ENCODE measurements around the gene CD207. TPM values are rescaled to one million over a fixed set of nuclear protein-coding genes. Genes with fewer than 3 reads are reported as not detected.
"Not testable (repeated sequence)": the region's sequence is repeated elsewhere in the genome, so short reads cannot be mapped to it uniquely, and the experiment has no call there.

The CD207 gene
- total and polyA plus RNA-seq, 5 donors = 0.18 to 0.23 (median 0.20) TPM; not detected in 1

GRCh38 chr2:70808983-70809958 lies 26.3 kb downstream of the CD207 start:
- no peak for DNase-seq
- no peak overlapping the region for H3K4me3 ChIP-seq (ENCODE audit: low read length)
- no peak overlapping the region for H3K27ac ChIP-seq (ENCODE audit: low read length)
- H3K4me1 ChIP-seq (ENCODE audit: control insufficient read depth, insufficient read depth, low read length) = no peaks in the 10 kb centered on the region
- ATAC-seq = no peak
- intact Hi-C loops (cut with DNase I) = no loop called here
- 88% methylated on average over 12 of the region's 12 CpGs for WGBS
- H3K27me3 ChIP-seq (ENCODE audit: control insufficient read depth, insufficient read depth) = no peaks in the 10 kb centered on the region
- no peaks in the 10 kb centered on the region for H3K9me3 ChIP-seq (ENCODE audit: control insufficient read depth, low read length)

- DNase-seq (no peak), ATAC-seq (no peak)
- Histone ChIP-seq H3K27me3 (ENCODE audit: control insufficient read depth, insufficient read depth) (no peaks in the 10 kb centered on the region), H3K9me3 (ENCODE audit: control insufficient read depth, low read length) (no peaks in the 10 kb centered on the region), H3K4me1 (ENCODE audit: control insufficient read depth, insufficient read depth, low read length) (no peaks in the 10 kb centered on the region), H3K4me3 (ENCODE audit: low read length) (no peak overlapping the region), H3K27ac (ENCODE audit: low read length) (no peak overlapping the region)
- intact Hi-C loops (cut with DNase I) = no loop called here
- 94% methylated on average over 4 of the region's 4 CpGs for WGBS
Observed at GRCh38 chr2:70807828-70808118, 27.8 kb downstream of the CD207 start.

DNA sequence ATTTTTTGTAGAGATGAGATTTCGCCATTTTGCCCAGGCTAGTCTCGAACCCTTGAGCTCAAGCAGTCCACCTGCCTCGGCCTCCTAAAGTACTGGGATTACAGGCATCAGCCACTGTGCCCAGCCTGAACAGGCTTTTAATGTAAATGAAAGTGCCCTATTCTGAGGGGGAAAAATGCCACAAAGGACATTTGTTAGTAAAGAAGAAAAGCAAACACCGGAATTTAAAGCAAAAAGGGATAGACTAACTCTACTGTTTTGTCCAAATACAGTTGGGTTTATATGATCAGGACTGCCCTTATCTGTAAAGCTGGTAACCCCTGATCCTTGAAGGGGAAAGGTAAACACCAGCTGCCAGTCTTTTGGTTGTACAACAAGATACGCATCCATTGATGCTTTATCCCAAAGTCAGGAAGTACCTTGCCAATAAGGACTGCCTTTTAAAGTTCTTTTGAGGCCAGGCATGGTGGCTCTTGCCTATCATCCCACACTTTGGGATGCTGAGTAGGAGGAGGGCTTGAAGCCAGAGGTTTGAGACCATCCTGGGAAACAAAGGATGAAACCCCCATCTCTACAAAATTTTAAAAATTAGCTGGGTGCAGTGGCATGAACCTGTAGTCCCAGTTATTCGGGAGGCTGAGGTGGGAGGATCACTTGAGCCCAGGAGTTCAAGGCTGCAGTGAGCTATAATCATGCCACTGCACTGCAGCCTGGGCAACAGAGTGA lies 28.4 kb downstream of the CD207 start:
- no peaks in the 10 kb centered on the region for H3K9me3 ChIP-seq (ENCODE audit: control insufficient read depth, low read length)
- 90% methylated on average over 6 of the region's 6 CpGs for WGBS
- no peaks in the 10 kb centered on the region for H3K27me3 ChIP-seq (ENCODE audit: control insufficient read depth, insufficient read depth)
- ATAC-seq = no peak
- H3K4me3 ChIP-seq (ENCODE audit: low read length) = no peak overlapping the region
- DNase-seq = no peak
- no peak overlapping the region for H3K27ac ChIP-seq (ENCODE audit: low read length)
- intact Hi-C loops (cut with DNase I) = no loop called here
- H3K4me1 ChIP-seq (ENCODE audit: control insufficient read depth, insufficient read depth, low read length) = no peaks in the 10 kb centered on the region

GRCh38 chr2:70806620-70807019 lies 29.0 kb downstream of the CD207 start:
- 67% methylated on average over 6 of the region's 6 CpGs for WGBS
- intact Hi-C loops (cut with DNase I) = no loop called here
- no peak for ATAC-seq
- DNase-seq = no peak
- Histone ChIP-seq H3K4me3 (ENCODE audit: low read length) (no peak overlapping the region), H3K27me3 (ENCODE audit: control insufficient read depth, insufficient read depth) (no peaks in the 10 kb centered on the region), H3K27ac (ENCODE audit: low read length) (no peak overlapping the region), H3K4me1 (ENCODE audit: control insufficient read depth, insufficient read depth, low read length) (no peaks in the 10 kb centered on the region), H3K9me3 (ENCODE audit: control insufficient read depth, low read length) (no peaks in the 10 kb centered on the region)

GRCh38 chr2:70806013-70806412 lies 29.6 kb downstream of the CD207 start:
- Histone ChIP-seq H3K4me3 (ENCODE audit: low read length) (no peak overlapping the region), H3K4me1 (ENCODE audit: control insufficient read depth, insufficient read depth, low read length) (no peaks in the 10 kb centered on the region), H3K27ac (ENCODE audit: low read length) (no peak overlapping the region), H3K27me3 (ENCODE audit: control insufficient read depth, insufficient read depth) (no peaks in the 10 kb centered on the region), H3K9me3 (ENCODE audit: control insufficient read depth, low read length) (no peaks in the 10 kb centered on the region)
- no peak for DNase-seq
- intact Hi-C loops (cut with DNase I) = no loop called here
- whole genome bisulfite sequencing = 63% methylated on average over 5 of the region's 5 CpGs
- no peak for ATAC-seq

- intact Hi-C loops (cut with DNase I) = no loop called here
- Histone ChIP-seq H3K4me3 (ENCODE audit: low read length) (no peak overlapping the region), H3K9me3 (ENCODE audit: control insufficient read depth, low read length) (no peaks in the 10 kb centered on the region), H3K27me3 (ENCODE audit: control insufficient read depth, insufficient read depth) (no peaks in the 10 kb centered on the region), H3K4me1 (ENCODE audit: control insufficient read depth, insufficient read depth, low read length) (no peaks in the 10 kb centered on the region), H3K27ac (ENCODE audit: low read length) (no peak overlapping the region)
- ATAC-seq = no peak
- DNase-seq = peak in 1 of 3 donors; percentile 15
- 64% methylated on average over 10 of the region's 10 CpGs for WGBS
Observed at GRCh38 chr2:70801607-70802263, 33.9 kb downstream of the CD207 start.

DNA sequence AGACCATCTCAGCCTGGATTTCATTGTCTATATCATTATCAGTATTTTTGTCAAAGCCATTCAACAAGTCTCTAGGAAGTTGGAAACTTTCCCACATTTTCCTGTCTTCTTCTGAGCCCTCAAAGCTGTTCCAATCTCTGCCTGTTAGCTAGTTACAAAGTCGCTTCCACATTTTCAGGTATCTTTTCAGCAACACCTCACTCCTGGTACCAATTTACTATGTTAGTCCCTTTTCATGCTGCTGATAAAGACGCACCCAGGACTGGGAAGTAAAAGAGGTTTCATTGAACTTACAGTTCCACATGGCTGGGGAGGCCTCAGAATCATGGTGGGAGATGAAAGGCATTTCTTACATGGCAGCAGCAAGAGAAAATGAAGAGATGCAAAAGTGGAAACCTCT lies 35.9 kb downstream of the CD207 start:
- DNase-seq (no peak), ATAC-seq (no peak)
- Histone ChIP-seq H3K27ac (ENCODE audit: low read length) (no peak overlapping the region), H3K27me3 (ENCODE audit: control insufficient read depth, insufficient read depth) (no peaks in the 10 kb centered on the region), H3K4me1 (ENCODE audit: control insufficient read depth, insufficient read depth, low read length) (no peaks in the 10 kb centered on the region), H3K9me3 (ENCODE audit: control insufficient read depth, low read length) (no peaks in the 10 kb centered on the region), H3K4me3 (ENCODE audit: low read length) (no peak overlapping the region)
- 84% methylated on average over 2 of the region's 2 CpGs for WGBS
- intact Hi-C loops (cut with DNase I) = no loop called here

DNA sequence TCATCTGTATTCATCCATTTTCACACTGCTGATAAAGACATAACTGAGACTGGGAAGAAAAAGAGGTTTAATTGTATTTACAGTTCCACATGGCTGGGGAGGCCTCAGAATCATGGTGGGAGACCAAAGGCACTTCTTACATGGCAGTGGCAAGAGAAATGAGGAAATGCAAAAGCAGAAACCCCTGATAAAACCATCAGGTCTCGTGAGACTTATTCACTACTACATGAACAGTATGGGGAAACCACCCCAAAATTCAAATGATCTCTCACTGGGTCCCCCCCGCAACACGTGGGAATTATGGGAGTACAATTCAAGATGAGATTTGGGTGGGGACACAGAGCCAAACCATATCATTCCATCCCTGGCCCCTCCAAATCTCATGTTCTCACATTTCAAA lies 37.6 kb downstream of the CD207 start:
- DNase-seq; H3K9me3 ChIP-seq (ENCODE audit: control insufficient read depth, low read length); H3K4me1 ChIP-seq (ENCODE audit: control insufficient read depth, insufficient read depth, low read length); H3K27me3 ChIP-seq (ENCODE audit: control insufficient read depth, insufficient read depth); H3K4me3 ChIP-seq (ENCODE audit: low read length); intact Hi-C loops (cut with DNase I); H3K27ac ChIP-seq (ENCODE audit: low read length); ATAC-seq: not testable (repeated sequence)
- 85% methylated on average over 3 of the region's 3 CpGs for WGBS

DNA sequence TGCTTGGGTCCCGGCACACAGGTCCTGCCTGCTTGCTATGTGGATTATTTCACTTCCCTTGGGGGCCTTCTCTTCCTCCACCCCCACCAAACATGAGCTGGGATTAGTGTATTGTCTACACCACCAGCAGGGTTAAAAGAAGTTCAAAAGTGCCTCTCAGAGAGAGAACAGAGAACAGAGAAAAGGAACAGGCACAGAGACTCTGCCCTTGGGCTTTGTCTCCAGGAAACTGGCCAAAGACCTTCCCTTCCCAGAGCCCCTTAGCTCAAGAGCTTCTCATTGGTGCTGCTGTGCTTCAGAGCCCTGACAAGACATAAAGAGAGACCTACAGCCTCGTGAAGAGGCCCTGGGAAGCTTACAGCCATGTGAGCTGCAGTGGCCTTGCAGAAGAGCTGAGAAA lies 38.1 kb downstream of the CD207 start:
- intact Hi-C loops (cut with DNase I) = no loop called here
- Histone ChIP-seq H3K27ac (ENCODE audit: low read length) (no peak overlapping the region), H3K9me3 (ENCODE audit: control insufficient read depth, low read length) (no peaks in the 10 kb centered on the region), H3K4me3 (ENCODE audit: low read length) (no peak overlapping the region), H3K4me1 (ENCODE audit: control insufficient read depth, insufficient read depth, low read length) (no peaks in the 10 kb centered on the region), H3K27me3 (ENCODE audit: control insufficient read depth, insufficient read depth) (no peaks in the 10 kb centered on the region)
- ATAC-seq (no peak), DNase-seq (no peak)
- 45% methylated on average over 2 of the region's 2 CpGs for WGBS

GRCh38 chr2:70796262-70796661 lies 39.4 kb downstream of the CD207 start:
- Histone ChIP-seq H3K27me3 (ENCODE audit: control insufficient read depth, insufficient read depth) (no peaks in the 10 kb centered on the region), H3K9me3 (ENCODE audit: control insufficient read depth, low read length) (no peaks in the 10 kb centered on the region), H3K27ac (ENCODE audit: low read length) (no peak overlapping the region), H3K4me3 (ENCODE audit: low read length) (no peak overlapping the region), H3K4me1 (ENCODE audit: control insufficient read depth, insufficient read depth, low read length) (no peaks in the 10 kb centered on the region)
- WGBS = 78% methylated on average over 1 of the region's 1 CpG
- intact Hi-C loops (cut with DNase I) = no loop called here
- ATAC-seq = no peak
- no peak for DNase-seq
